B cell (primary cell): ENCODE data around the gene DISP3. TPM values are rescaled to one million over a fixed set of nuclear protein-coding genes. Genes with fewer than 3 reads are reported as not detected.

Source experiments
- ATAC-seq: fragments of 200-7000 bp; cut with Tn5 transposase; one replicate; pipeline ENCODE4 v1.10.0; 2021; ENCODE audit warnings: low read depth, mild to moderate bottlenecking, moderate number of reproducible peaks, moderate library complexity
- CTCF ChIA-PET: fragments of 350-600 bp; sonication (Branson Sonifier 250); formaldehyde crosslinking; loops from one replicate; lab custom pipeline; 2021; ENCODE audit warnings: antibody characterized with exemption, inconsistent platforms; lab: Charles Lee
- POLR2A ChIA-PET: fragments of 350-600 bp; sonication (Branson Sonifier 250); formaldehyde crosslinking; loops from one replicate; lab custom pipeline; 2021; ENCODE audit warnings: antibody characterized with exemption; lab: Charles Lee
- DNase-seq: peaks from one replicate; pipeline ENCODE4 v3.0.0; 2013
- H2AFZ ChIP-seq: 2 replicates; pipeline ENCODE4 v1.6.1; 2012; ENCODE audit warnings: mild to moderate bottlenecking, low read depth, low read length; ENCODE audit not compliant: insufficient read depth, poor library complexity, severe bottlenecking
- H3K27ac ChIP-seq, 2 donors: 1 replicate in 1 of 2; 2 replicates in 1 of 2; pipeline ENCODE4 v1.5.1; 2012 to 2013; ENCODE audit warnings: low read length in 2 of 2, mild to moderate bottlenecking in 2 of 2, moderate library complexity in 1 of 2
- H3K27me3 ChIP-seq, 4 experiments: fragments of 200-600 bp in 1 of 4; sonication (generic) in 1 of 4; replicated peaks in 1 of 4; 1 replicate in 2 of 4; 2 replicates in 2 of 4; pipeline versions ENCODE4 v1.6.1 to v1.7.0; 2013 to 2016; ENCODE audit warnings: low read length in 3 of 4, mild to moderate bottlenecking in 2 of 4, mixed read lengths in 1 of 4, moderate library complexity in 1 of 4; ENCODE audit not compliant: insufficient read depth in 4 of 4, control insufficient read depth in 3 of 4; ENCODE audit errors: control extremely low read depth in 1 of 4
- H3K36me3 ChIP-seq, 2 experiments: replicated peaks in 1 of 2; 1 replicate in 1 of 2; 2 replicates in 1 of 2; pipeline versions ENCODE4 v1.6.1 to v1.7.1; 2013; ENCODE audit warnings: low read length in 1 of 2; ENCODE audit not compliant: insufficient read depth in 2 of 2, control insufficient read depth in 1 of 2; ENCODE audit errors: control extremely low read depth in 1 of 2, extremely low read depth in 1 of 2
- H3K4me1 ChIP-seq, 2 donors: fragments of 200-600 bp in 1 of 2; sonication (generic) in 1 of 2; 1 replicate in 1 of 2; 2 replicates in 1 of 2; pipeline versions ENCODE4 v1.5.1 to v1.6.1; 2013 to 2017; ENCODE audit warnings: low read length in 2 of 2; ENCODE audit not compliant: control insufficient read depth in 2 of 2, insufficient read depth in 2 of 2
- H3K4me2 ChIP-seq: replicated peaks from 2 replicates; pipeline ENCODE3; 2012; ENCODE audit warnings: mild to moderate bottlenecking, low read depth, low read length; ENCODE audit not compliant: poor library complexity, severe bottlenecking
- H3K4me3 ChIP-seq, 5 experiments: fragments of 200-600 bp in 1 of 5; sonication (generic) in 1 of 5; 1 replicate in 3 of 5; 2 replicates in 2 of 5; pipeline versions ENCODE4 v1.5.1 to v1.7.0; 2011 to 2016; ENCODE audit warnings: low read length in 4 of 5, mild to moderate bottlenecking in 4 of 5, low read depth in 2 of 5, control low read depth in 1 of 5, moderate library complexity in 1 of 5; ENCODE audit not compliant: insufficient read depth in 1 of 5; ENCODE audit errors: control extremely low read depth in 1 of 5, extremely low read depth in 1 of 5
- H3K79me2 ChIP-seq: fragments of 200-600 bp; sonication (generic); one replicate; pipeline ENCODE4 v1.6.0; 2016; ENCODE audit warnings: low read length; ENCODE audit not compliant: control insufficient read depth, insufficient read depth
- H3K9ac ChIP-seq: fragments of 200-600 bp; sonication (generic); 2 replicates; pipeline ENCODE4 v1.6.1; 2017; ENCODE audit warnings: mild to moderate bottlenecking, low read length, moderate library complexity
- H3K9me3 ChIP-seq, 3 donors: one replicate each; pipeline versions ENCODE4 v1.6.1 to v1.7.1; 2013; ENCODE audit warnings: low read length in 2 of 3; ENCODE audit not compliant: control insufficient read depth in 2 of 3, insufficient read depth in 1 of 3; ENCODE audit errors: control extremely low read depth in 1 of 3
- H4K20me1 ChIP-seq: 2 replicates; pipeline ENCODE4 v1.6.0; 2012; ENCODE audit warnings: mild to moderate bottlenecking, low read length; ENCODE audit not compliant: insufficient read depth, control insufficient read depth, poor library complexity, severe bottlenecking
- H3K27ac Mint-ChIP-seq: one replicate; pipeline ENCODE4 v1.8.0; 2021; ENCODE audit warnings: mixed read lengths
- H3K27me3 Mint-ChIP-seq: one replicate; pipeline ENCODE4 v1.8.0; 2021; ENCODE audit warnings: mixed read lengths
- H3K4me1 Mint-ChIP-seq: one replicate; pipeline ENCODE4 v1.8.0; 2021; ENCODE audit warnings: mixed read lengths
- H3K4me3 Mint-ChIP-seq: one replicate; pipeline ENCODE4 v1.8.0; 2021; ENCODE audit warnings: mixed read lengths
- H3K9me3 Mint-ChIP-seq: one replicate; pipeline ENCODE4 v1.8.0; 2022; ENCODE audit warnings: mixed read lengths; ENCODE audit not compliant: insufficient read depth
- EZH2 ChIP-seq: IDR thresholded peaks from 2 replicates; pipeline ENCODE4 v1.6.1; 2012; ENCODE audit warnings: borderline replicate concordance, low read depth, mild to moderate bottlenecking, moderate library complexity, low read length; ENCODE audit not compliant: insufficient read depth, poor library complexity, severe bottlenecking
- WGBS: methylation state at CpG from one replicate; pipeline ENCODE4 v1.1.5; 2013; ENCODE audit warnings: missing lambda C conversion rate; ENCODE audit not compliant: insufficient coverage; 5-methylcytosine and 5-hydroxymethylcytosine counted together
- intact Hi-C: fragments of 100-400 bp; cut with micrococcal nuclease; formaldehyde crosslinking; loops from one replicate; pipeline ENCODE4 v1.10.0; 2022
- polyA plus RNA-seq: library from polyadenylated mRNA; depleted of rRNA; stranded (reverse); fragments of >200 nt; gene quantifications from 2 replicates; pipeline ENCODE4 v1.2.3, GENCODE V29; 2012
- total RNA-seq, 2 donors: library from RNA; stranded (reverse); fragments of 120-200 nt in 1 of 2; gene quantifications; 1 replicate in 1 of 2; 2 replicates in 1 of 2; pipeline versions ENCODE4 v1.2.3 to v1.2.4, GENCODE V29; 2013 to 2022
- TF ChIP-seq, protein P1 (sequence below): fragments of 200-600 bp; IDR thresholded peaks from one replicate; pipeline ENCODE4 v1.8.0; 2022; ENCODE audit warnings: antibody characterized with exemption, mild to moderate bottlenecking

Gene DISP3
- total and polyA plus RNA-seq, 2 donors (not counting 1 experiment from before 2014, with no cell fraction given): 0.25 to 1.6 TPM

DNA sequence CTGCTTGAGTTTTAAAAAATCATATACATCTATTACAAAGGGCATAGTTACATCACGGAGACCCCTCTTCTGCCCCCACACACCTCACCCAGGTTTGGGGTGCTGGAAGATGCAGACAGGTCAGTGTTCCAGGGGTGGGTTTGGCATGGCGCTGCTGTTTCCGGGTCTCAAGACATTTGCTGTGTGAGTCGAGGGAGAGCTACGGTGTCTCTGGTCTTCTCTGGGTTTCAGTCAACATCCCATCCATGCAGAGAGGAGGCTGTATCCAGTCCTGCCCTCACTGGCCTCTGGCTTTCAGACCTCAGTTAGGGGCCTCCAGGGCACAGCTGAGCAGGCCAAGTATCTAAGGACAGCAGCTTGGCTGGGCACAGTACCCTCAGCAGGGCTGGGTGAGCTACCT, 28.6 kb upstream of the DISP3 start:
- POLR2A ChIA-PET: no interaction called here
- no peaks in the 10 kb centered on the region for H3K9me3 ChIP-seq
- no peaks in the 10 kb centered on the region for H3K79me2 ChIP-seq
- no peak overlapping the region for H3K27ac ChIP-seq
- CTCF ChIA-PET: no interaction called here
- peaks cover 0 to 7% (median 0%) of the 10 kb centered on the region in 4 experiments for H3K27me3 ChIP-seq
- H3K4me1 ChIP-seq: no peaks in the 10 kb centered on the region
- Mint-ChIP-seq H3K4me3 (no peak overlapping the region), H3K27me3 (peaks cover 34% of the 10 kb centered on the region), H3K4me1 (no peaks in the 10 kb centered on the region), H3K27ac (no peak overlapping the region), H3K9me3 (no peaks in the 10 kb centered on the region)
- H3K36me3 ChIP-seq: no peaks in the 10 kb centered on the region
- no peak overlapping the region for H3K4me2 ChIP-seq
- ATAC-seq (no peak), DNase-seq (no peak)
- 95% methylated on average over 4 of the region's 5 CpGs for WGBS
- no peak overlapping the region for H2AFZ ChIP-seq
- H3K9ac ChIP-seq: no peak overlapping the region
- intact Hi-C loops: no loop called here
- no peaks in the 10 kb centered on the region for H4K20me1 ChIP-seq
- TF ChIP-seq EZH2: no peak
- TF ChIP-seq, protein P1, sequence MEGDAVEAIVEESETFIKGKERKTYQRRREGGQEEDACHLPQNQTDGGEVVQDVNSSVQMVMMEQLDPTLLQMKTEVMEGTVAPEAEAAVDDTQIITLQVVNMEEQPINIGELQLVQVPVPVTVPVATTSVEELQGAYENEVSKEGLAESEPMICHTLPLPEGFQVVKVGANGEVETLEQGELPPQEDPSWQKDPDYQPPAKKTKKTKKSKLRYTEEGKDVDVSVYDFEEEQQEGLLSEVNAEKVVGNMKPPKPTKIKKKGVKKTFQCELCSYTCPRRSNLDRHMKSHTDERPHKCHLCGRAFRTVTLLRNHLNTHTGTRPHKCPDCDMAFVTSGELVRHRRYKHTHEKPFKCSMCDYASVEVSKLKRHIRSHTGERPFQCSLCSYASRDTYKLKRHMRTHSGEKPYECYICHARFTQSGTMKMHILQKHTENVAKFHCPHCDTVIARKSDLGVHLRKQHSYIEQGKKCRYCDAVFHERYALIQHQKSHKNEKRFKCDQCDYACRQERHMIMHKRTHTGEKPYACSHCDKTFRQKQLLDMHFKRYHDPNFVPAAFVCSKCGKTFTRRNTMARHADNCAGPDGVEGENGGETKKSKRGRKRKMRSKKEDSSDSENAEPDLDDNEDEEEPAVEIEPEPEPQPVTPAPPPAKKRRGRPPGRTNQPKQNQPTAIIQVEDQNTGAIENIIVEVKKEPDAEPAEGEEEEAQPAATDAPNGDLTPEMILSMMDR: no peak
- H3K4me3 ChIP-seq: no peak overlapping the region

DNA sequence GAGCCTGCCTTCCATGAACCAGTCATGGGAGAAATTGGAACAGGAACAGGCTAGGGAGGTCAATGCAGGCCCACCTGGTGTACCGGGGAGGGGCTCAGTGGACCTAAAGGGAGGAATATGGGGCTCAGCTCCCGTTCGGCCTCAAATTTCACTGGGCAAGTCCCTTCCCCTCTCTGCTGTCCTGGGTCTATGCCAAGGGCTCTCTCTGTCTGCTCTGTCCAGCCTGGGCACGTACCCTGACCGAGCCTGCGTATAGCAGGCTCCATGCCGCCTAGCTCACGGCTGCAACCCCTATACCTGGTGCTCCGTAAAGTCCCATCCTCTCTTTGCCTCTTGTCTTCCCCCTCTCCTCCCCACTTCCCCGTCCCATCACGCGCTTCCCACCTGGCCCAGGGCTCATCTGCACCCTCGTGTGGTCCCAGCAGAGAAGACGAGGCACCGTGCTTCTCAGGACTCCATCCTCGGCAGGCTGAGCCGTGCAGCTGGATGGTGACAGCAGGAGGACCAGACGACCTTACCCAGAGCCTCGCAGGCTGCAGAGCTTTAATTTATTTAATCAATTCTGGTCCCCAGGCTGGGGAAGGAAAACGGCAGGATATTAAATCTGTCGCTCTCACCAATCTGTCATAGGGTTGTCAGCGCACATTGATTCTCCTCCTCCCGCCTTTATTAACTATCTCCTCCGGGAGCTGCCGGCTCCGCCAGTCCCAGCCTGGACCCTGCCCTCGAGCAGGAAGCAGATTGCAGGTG, 25.0 kb upstream of the DISP3 start:
- no peaks in the 10 kb centered on the region for H3K9me3 Mint-ChIP-seq
- no peaks in the 10 kb centered on the region for H3K4me1 Mint-ChIP-seq
- Histone ChIP-seq H3K79me2 (no peaks in the 10 kb centered on the region), H3K4me1 (no peaks in the 10 kb centered on the region), H3K27me3 (peaks cover 0 to 5% (median 0%) of the 10 kb centered on the region in 4 experiments), H3K4me3 (no peak overlapping the region), H3K4me2 (no peak overlapping the region), H4K20me1 (no peaks in the 10 kb centered on the region), H3K9me3 (no peaks in the 10 kb centered on the region), H3K27ac (no peak overlapping the region), H3K36me3 (no peaks in the 10 kb centered on the region), H2AFZ (no peak overlapping the region), H3K9ac (no peak overlapping the region)
- ChIA-PET CTCF (no interaction called here), POLR2A (no interaction called here)
- intact Hi-C loops: no loop called here
- H3K27me3 Mint-ChIP-seq: peaks cover 35% of the 10 kb centered on the region
- no peak for ATAC-seq
- TF ChIP-seq EZH2: no peak
- TF ChIP-seq, protein P1: no peak
- H3K4me3 Mint-ChIP-seq: no peak overlapping the region
- DNase-seq: no peak
- 72% methylated on average over 21 of the region's 27 CpGs for WGBS
- H3K27ac Mint-ChIP-seq: no peak overlapping the region
